ENCODE measurements around the gene CYFIP1. TPM values are rescaled to one million over a fixed set of nuclear protein-coding genes. Genes with fewer than 3 reads are reported as not detected.

CYFIP1 gene
- total and polyA plus RNA-seq, 2 of the 13 experiments (the other 11 are each of a cell fraction or from before 2014, with no cell fraction given): 38.1 to 58.3 TPM

GRCh38 chr15:22915866-22916515, 64.2 kb downstream of the CYFIP1 start:
- no peaks in the 10 kb centered on the region for H3K4me1 ChIP-seq (ENCODE audit: insufficient read depth, low read length)
- 98% methylated on average over 19 of the region's 25 CpGs for WGBS (ENCODE audit: low lambda C conversion rate)
- no peak overlapping the region for H3K4me2 ChIP-seq (ENCODE audit: low read depth, low read length)
- H3K79me2 ChIP-seq (ENCODE audit: insufficient read depth, low read length): no peaks in the 10 kb centered on the region
- no peaks in the 10 kb centered on the region for H4K20me1 ChIP-seq (ENCODE audit: insufficient read depth, low read length)
- no peak overlapping the region for H3K4me3 ChIP-seq (replicated peaks in 1 of 3; ENCODE audit: insufficient read depth in 1 of 3, low read depth in 2 of 3, low read length in 3 of 3)
- POLR2A ChIA-PET: no interaction called here
- CTCF ChIA-PET (ENCODE audit: low intra/inter-chr PET ratio, low total read pairs): no interaction called here
- intact Hi-C loops (cut with micrococcal nuclease; ENCODE audit: unreplicated experiment): no loop called here
- H3K27ac ChIP-seq (ENCODE audit: extremely low read length, insufficient read depth, low read length): no peak overlapping the region
- H3K36me3 ChIP-seq (replicated peaks in 1 of 2; ENCODE audit: control insufficient read depth in 1 of 2, insufficient read depth in 2 of 2, low read length in 2 of 2): peaks cover 13 to 39% of the 10 kb centered on the region in 2 experiments; a peak in 4 of 5 replicates
- H3K9ac ChIP-seq (ENCODE audit: insufficient read depth, low read depth, low read length): no peak overlapping the region
- H3K9me3 ChIP-seq (ENCODE audit: low read length): no peaks in the 10 kb centered on the region
- no peaks in the 10 kb centered on the region for H3K27me3 ChIP-seq (ENCODE audit: control insufficient read depth in 1 of 2, insufficient read depth in 2 of 2, low read length in 2 of 2)
- FAIRE-seq (no peak), ATAC-seq (no peak), DNase-seq (ENCODE audit: low spot score) (no peak)
- TF ChIP-seq CREB1 (IDR thresholded peaks at IDR 0.05) (no peak), CREB1 (CRISPR knock-in tag; IDR thresholded peaks at IDR 0.05) (no peak), KLF16 (CRISPR knock-in tag; IDR thresholded peaks at IDR 0.05) (no peak), PBX2 (CRISPR knock-in tag; IDR thresholded peaks at IDR 0.05) (no peak), ZNF460 (CRISPR knock-in tag; IDR thresholded peaks at IDR 0.05; ENCODE audit: borderline replicate concordance) (no peak), GMEB1 (CRISPR knock-in tag; IDR thresholded peaks at IDR 0.05; ENCODE audit: borderline replicate concordance) (no peak), HIVEP1 (CRISPR knock-in tag; IDR thresholded peaks at IDR 0.05) (no peak), JUNB (CRISPR knock-in tag; IDR thresholded peaks at IDR 0.05; ENCODE audit: borderline replicate concordance) (no peak)
- TF ChIP-seq, protein P1, sequence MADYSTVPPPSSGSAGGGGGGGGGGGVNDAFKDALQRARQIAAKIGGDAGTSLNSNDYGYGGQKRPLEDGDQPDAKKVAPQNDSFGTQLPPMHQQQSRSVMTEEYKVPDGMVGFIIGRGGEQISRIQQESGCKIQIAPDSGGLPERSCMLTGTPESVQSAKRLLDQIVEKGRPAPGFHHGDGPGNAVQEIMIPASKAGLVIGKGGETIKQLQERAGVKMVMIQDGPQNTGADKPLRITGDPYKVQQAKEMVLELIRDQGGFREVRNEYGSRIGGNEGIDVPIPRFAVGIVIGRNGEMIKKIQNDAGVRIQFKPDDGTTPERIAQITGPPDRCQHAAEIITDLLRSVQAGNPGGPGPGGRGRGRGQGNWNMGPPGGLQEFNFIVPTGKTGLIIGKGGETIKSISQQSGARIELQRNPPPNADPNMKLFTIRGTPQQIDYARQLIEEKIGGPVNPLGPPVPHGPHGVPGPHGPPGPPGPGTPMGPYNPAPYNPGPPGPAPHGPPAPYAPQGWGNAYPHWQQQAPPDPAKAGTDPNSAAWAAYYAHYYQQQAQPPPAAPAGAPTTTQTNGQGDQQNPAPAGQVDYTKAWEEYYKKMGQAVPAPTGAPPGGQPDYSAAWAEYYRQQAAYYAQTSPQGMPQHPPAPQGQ (CRISPR knock-in tag; IDR thresholded peaks at IDR 0.05; ENCODE audit: borderline replicate concordance): no peak
- H2AFZ ChIP-seq (ENCODE audit: low read length): no peak overlapping the region
- in situ Hi-C loops (cut with HindIII; ENCODE audit: extremely low pct_ligation_motif_present, low pct_unique_long_range_greater_than_20kb): no loop called here
- no TSS peak for BruUV-seq (replicated peaks)
